Aorta (tissue), 5 donors: ENCODE data around the gene UMODL1. TPM values are rescaled to one million over a fixed set of nuclear protein-coding genes. Genes with fewer than 3 reads are reported as not detected.
A peak's percentile ranks its signal among the peaks of the same experiment; 100 is the strongest.

Experiments used
- ATAC-seq: fragments of 200-7000 bp; cut with Tn5 transposase; one replicate; pipeline ENCODE4 v1.9.1; 2022; ENCODE audit warnings: moderate library complexity; ENCODE audit not compliant: low FRiP score
- DNase-seq, 2 donors: peaks; one replicate each; pipeline ENCODE4 v3.0.0-alpha.2; 2020
- H3K27ac ChIP-seq, 2 donors: one replicate each; pipeline ENCODE4 v1.5.1; 2013; ENCODE audit warnings: low read length in 2 of 2, mild to moderate bottlenecking in 2 of 2, moderate library complexity in 2 of 2, control low read depth in 1 of 2, inconsistent platforms in 1 of 2, low read depth in 1 of 2
- H3K27me3 ChIP-seq, 2 donors: one replicate each; pipeline ENCODE4 v1.6.1; 2013; ENCODE audit warnings: control low read depth in 1 of 2, low read length in 1 of 2, mild to moderate bottlenecking in 1 of 2, moderate library complexity in 1 of 2; ENCODE audit not compliant: insufficient read depth in 2 of 2, control insufficient read depth in 1 of 2
- H3K36me3 ChIP-seq, 2 donors: one replicate each; pipeline ENCODE4 v1.6.1; 2013; ENCODE audit warnings: control low read depth in 1 of 2, low read length in 1 of 2, mild to moderate bottlenecking in 1 of 2; ENCODE audit not compliant: insufficient read depth in 2 of 2, control insufficient read depth in 1 of 2
- H3K4me1 ChIP-seq, 2 donors: one replicate each; pipeline ENCODE4 v1.6.1; 2013; ENCODE audit warnings: low read length in 2 of 2, control low read depth in 1 of 2, mild to moderate bottlenecking in 1 of 2, moderate library complexity in 1 of 2; ENCODE audit not compliant: insufficient read depth in 2 of 2, control insufficient read depth in 1 of 2
- H3K4me3 ChIP-seq, 2 donors: one replicate each; pipeline ENCODE4 v1.5.1; 2013; ENCODE audit warnings: low read length in 2 of 2, control low read depth in 1 of 2, mild to moderate bottlenecking in 1 of 2
- H3K9me3 ChIP-seq: one replicate; pipeline ENCODE4 v1.6.1; 2013; ENCODE audit warnings: mild to moderate bottlenecking, low read length; ENCODE audit not compliant: control insufficient read depth
- WGBS, 2 donors: extraction: QIAGEN DNeasy Blood & Tissue Kit; methylation state at CpG; one replicate each; pipeline ENCODE4 v1.1.7; 2013; 5-methylcytosine and 5-hydroxymethylcytosine counted together
- intact Hi-C, 2 donors: fragments of 100-400 bp; cut with DNase I; formaldehyde crosslinking; loops; one replicate each; pipeline versions ENCODE4 v1.14.2 to v1.15.0; 2022
- polyA plus RNA-seq, 2 donors: library from polyadenylated mRNA; stranded (reverse); fragments of 200-250 nt; gene quantifications; one replicate each; pipeline ENCODE4 v1.2.3, GENCODE V29; 2013
- total RNA-seq, 2 donors: library from RNA; stranded (reverse); fragmentation: NEBNext Ultra II Directional; extraction: Animal tissue kit (Norgen Biotek cat#: 25700); gene quantifications; one replicate each; pipeline ENCODE4 v1.2.1, GENCODE V29; 2021
- donor health status: healthy with polysubstance abuse.
- donor health status: Bipolar disorder and iron deficiency.
- donor health status: DM: no; HTN: no; CAD: no.
- donor health status: DM: no; HTN: no; CAD: no.
- donor health status: DM: yes; HTN: yes; CAD: no.

Gene UMODL1
- total and polyA plus RNA-seq, 4 donors = 0.45 TPM; not detected in 3

GRCh38 chr21:42145569-42146272, 74.6 kb downstream of the UMODL1 start:
- Histone ChIP-seq H3K36me3 (no peaks in the 10 kb centered on the region), H3K4me1 (no peaks in the 10 kb centered on the region), H3K27ac (no peak overlapping the region), H3K9me3 (no peaks in the 10 kb centered on the region), H3K27me3 (no peaks in the 10 kb centered on the region), H3K4me3 (no peak overlapping the region)
- intact Hi-C loops = loop anchor here (5.0 kb wide), 2 partner anchors 112 to 672 kb away; no protein-coding TSS in a partner anchor
- no peak for DNase-seq
- WGBS, 2 donors = 34 to 37% methylated on average over 15 of the region's 15 CpGs
- ATAC-seq = peak; percentile 73

DNA sequence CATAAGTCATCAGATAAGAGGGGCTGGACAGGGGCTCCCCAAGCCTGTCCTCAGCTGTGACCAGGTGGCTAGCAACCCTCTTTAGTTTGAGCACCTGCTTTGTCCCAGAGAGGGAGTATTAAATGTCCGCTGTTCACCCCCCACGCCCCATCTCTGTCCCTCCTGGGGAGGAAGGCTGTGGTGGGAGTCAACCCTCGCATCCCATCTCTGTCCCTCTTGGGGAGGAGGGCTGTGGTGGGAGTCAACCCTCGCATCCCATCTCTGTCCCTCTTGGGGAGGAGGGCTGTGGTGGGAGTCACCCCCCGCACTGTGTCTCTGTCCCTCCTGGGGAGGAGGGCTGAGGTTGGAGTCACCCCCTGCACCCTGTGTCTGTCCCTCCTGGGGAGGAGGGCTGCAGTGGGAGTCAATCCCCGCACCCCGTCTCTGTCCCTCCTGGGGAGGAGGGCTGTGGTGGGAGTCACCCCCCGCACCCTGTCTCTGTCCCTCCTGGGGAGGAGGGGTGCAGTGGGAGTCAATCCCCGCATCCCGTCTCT, 75.2 kb downstream of the UMODL1 start:
- Histone ChIP-seq H3K4me1 (no peaks in the 10 kb centered on the region), H3K27me3 (no peaks in the 10 kb centered on the region), H3K4me3 (no peak overlapping the region), H3K36me3 (no peaks in the 10 kb centered on the region), H3K9me3 (no peaks in the 10 kb centered on the region), H3K27ac (no peak overlapping the region)
- intact Hi-C loops = loop anchor here (5.0 kb wide), 2 partner anchors 111 to 671 kb away; no protein-coding TSS in a partner anchor
- 90 to 92% methylated on average over 10 of the region's 10 CpGs for WGBS, 2 donors
- DNase-seq (no peak), ATAC-seq (no peak)

DNA sequence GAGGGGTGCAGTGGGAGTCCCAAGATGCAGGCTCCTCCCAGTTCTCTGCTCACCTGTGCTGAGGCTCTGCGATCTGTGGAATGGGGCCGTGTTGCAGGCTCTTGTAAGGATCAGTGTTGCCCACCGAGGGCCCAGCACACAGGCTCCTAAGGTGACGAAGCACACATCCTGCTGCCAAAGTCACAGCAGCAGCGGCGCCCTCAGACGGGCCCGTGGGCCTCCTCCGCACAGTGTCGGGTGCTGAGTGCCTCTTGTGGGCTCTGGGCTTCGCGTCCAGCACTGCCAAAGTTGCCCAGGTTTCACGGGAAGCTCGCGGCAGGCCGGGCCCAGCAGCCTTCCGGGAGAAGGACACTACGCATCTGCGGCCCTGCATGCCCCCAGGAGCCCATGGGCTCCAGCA, 75.7 kb downstream of the UMODL1 start:
- WGBS, 2 donors = 75 to 86% methylated on average over 19 of the region's 19 CpGs
- intact Hi-C loops = loop anchor here (1.0 to 5.0 kb wide), 3 partner anchors 110 to 670 kb away; no protein-coding TSS in a partner anchor
- no peaks in the 10 kb centered on the region for H3K9me3 ChIP-seq

GRCh38 chr21:42147386-42148020, 76.4 kb downstream of the UMODL1 start:
- H3K27ac ChIP-seq = no peak overlapping the region
- no peaks in the 10 kb centered on the region for H3K4me1 ChIP-seq
- no peak for DNase-seq
- no peak overlapping the region for H3K4me3 ChIP-seq
- 81 to 83% methylated on average over 13 of the region's 13 CpGs for WGBS, 2 donors
- no peaks in the 10 kb centered on the region for H3K27me3 ChIP-seq
- no peaks in the 10 kb centered on the region for H3K9me3 ChIP-seq
- no peak for ATAC-seq
- H3K36me3 ChIP-seq = no peaks in the 10 kb centered on the region
- intact Hi-C loops = loop anchor here (1.0 to 5.0 kb wide), 3 partner anchors 110 to 670 kb away; no protein-coding TSS in a partner anchor

More for the DNA sequence above, 75.7 kb downstream of the UMODL1 start:
- H3K36me3 ChIP-seq = no peaks in the 10 kb centered on the region
- no peak for DNase-seq
- no peak overlapping the region for H3K27ac ChIP-seq
- H3K4me3 ChIP-seq = no peak overlapping the region
- no peaks in the 10 kb centered on the region for H3K27me3 ChIP-seq
- no peak for ATAC-seq
- no peaks in the 10 kb centered on the region for H3K4me1 ChIP-seq

GRCh38 chr21:42148097-42148496, 77.0 kb downstream of the UMODL1 start:
- Histone ChIP-seq H3K4me1 (no peaks in the 10 kb centered on the region), H3K36me3 (no peaks in the 10 kb centered on the region), H3K4me3 (no peak overlapping the region), H3K9me3 (no peaks in the 10 kb centered on the region), H3K27me3 (no peaks in the 10 kb centered on the region), H3K27ac (no peak overlapping the region)
- ATAC-seq = no peak
- no peak for DNase-seq
- WGBS, 2 donors = 50 to 51% methylated on average over 2 of the region's 2 CpGs
- intact Hi-C loops = loop anchor here (5.0 kb wide), 2 partner anchors 109 to 669 kb away; no protein-coding TSS in a partner anchor

DNA sequence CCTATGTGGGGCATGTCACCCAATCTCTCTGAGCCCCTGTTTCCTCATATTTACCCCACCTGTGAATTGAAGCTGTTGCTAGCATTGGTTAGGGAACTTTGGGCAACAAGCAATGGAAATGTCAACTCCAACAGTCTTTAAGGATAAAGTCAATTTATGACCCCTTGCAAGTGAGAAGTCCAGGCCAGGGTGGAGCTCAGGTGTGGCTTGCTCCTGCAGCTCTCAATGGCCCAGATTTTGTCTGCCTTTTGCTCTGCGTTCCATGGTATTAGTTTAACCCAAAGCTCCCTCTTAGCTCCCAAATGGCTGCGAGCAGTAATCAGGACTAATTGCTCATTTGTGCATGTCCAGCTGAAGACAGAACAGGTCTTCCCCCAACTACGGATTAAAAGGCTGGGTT, 77.5 kb downstream of the UMODL1 start:
- intact Hi-C loops = loop anchor here (5.0 kb wide), 2 partner anchors 109 to 669 kb away; no protein-coding TSS in a partner anchor

GRCh38 chr21:42149656-42150473, 78.7 kb downstream of the UMODL1 start:
- Histone ChIP-seq H3K9me3 (no peaks in the 10 kb centered on the region), H3K27ac (no peak overlapping the region), H3K4me3 (no peak overlapping the region), H3K36me3 (no peaks in the 10 kb centered on the region), H3K4me1 (no peaks in the 10 kb centered on the region), H3K27me3 (no peaks in the 10 kb centered on the region)
- ATAC-seq (no peak), DNase-seq (no peak)
- 94 to 95% methylated on average over 21 of the region's 21 CpGs for WGBS, 2 donors
- intact Hi-C loops = loop anchor here (5.0 kb wide), 2 partner anchors 107 to 667 kb away; no protein-coding TSS in a partner anchor

More for the DNA sequence above, 77.5 kb downstream of the UMODL1 start:
- Histone ChIP-seq H3K36me3 (no peaks in the 10 kb centered on the region), H3K4me3 (no peak overlapping the region), H3K9me3 (no peaks in the 10 kb centered on the region), H3K27me3 (no peaks in the 10 kb centered on the region), H3K4me1 (no peaks in the 10 kb centered on the region), H3K27ac (no peak overlapping the region)
- DNase-seq (no peak), ATAC-seq (no peak)
- WGBS, 2 donors = 94 to 96% methylated on average over 3 of the region's 3 CpGs

- ATAC-seq (no peak), DNase-seq (no peak)
- H3K36me3 ChIP-seq = no peaks in the 10 kb centered on the region
- H3K9me3 ChIP-seq = no peaks in the 10 kb centered on the region
- H3K4me1 ChIP-seq = no peaks in the 10 kb centered on the region
- H3K27ac ChIP-seq = no peak overlapping the region
- intact Hi-C loops = no loop called here
- H3K27me3 ChIP-seq = no peaks in the 10 kb centered on the region
- H3K4me3 ChIP-seq = no peak overlapping the region
- WGBS, 2 donors = 88 to 92% methylated on average over 13 of the region's 13 CpGs
These were observed 79.5 kb downstream of the UMODL1 start for GRCh38 chr21:42150474-42151085.
